WTC11 (cell line): Measurements from ENCODE around the gene TSPAN9. TPM values are rescaled to one million over a fixed set of nuclear protein-coding genes. Genes with fewer than 3 reads are reported as not detected.

ENCODE experiments used
- ATAC-seq: fragments of 200-7000 bp; cut with Tn5 transposase; 2 replicates; pipeline ENCODE4 v1.10.0; 2021; ENCODE audit warnings: mild to moderate bottlenecking, moderate library complexity
- CTCF ChIA-PET: fragments of 300-600 bp; sonication (Branson Sonifier 250); formaldehyde crosslinking; loops from one replicate; lab custom pipeline; 2021; ENCODE audit warnings: antibody characterized with exemption; lab: Charles Lee
- POLR2A ChIA-PET: fragments of 350-600 bp; sonication (Branson Sonifier 250); formaldehyde crosslinking; loops from one replicate; lab custom pipeline; 2021; ENCODE audit warnings: antibody characterized with exemption; lab: Charles Lee
- DNase-seq: peaks from one replicate; pipeline ENCODE4 v3.0.0; 2021; ENCODE audit warnings: low spot score
- H3K27ac Mint-ChIP-seq: 2 replicates; pipeline ENCODE4 v1.8.0; 2021; ENCODE audit warnings: mixed read lengths
- H3K27me3 Mint-ChIP-seq: 2 replicates; pipeline ENCODE4 v1.8.0; 2021; ENCODE audit warnings: low read depth, mild to moderate bottlenecking, moderate library complexity, mixed read lengths
- H3K36me3 Mint-ChIP-seq: 2 replicates; pipeline ENCODE4 v1.8.0; 2021; ENCODE audit warnings: mixed read lengths
- H3K4me1 Mint-ChIP-seq: 2 replicates; pipeline ENCODE4 v1.8.0; 2022; ENCODE audit warnings: mixed read lengths
- H3K4me3 Mint-ChIP-seq: 2 replicates; pipeline ENCODE4 v1.8.0; 2021; ENCODE audit warnings: mild to moderate bottlenecking, moderate library complexity, mixed read lengths
- H3K9me3 Mint-ChIP-seq: 2 replicates; pipeline ENCODE4 v1.8.0; 2021; ENCODE audit warnings: mixed read lengths
- AFF4 ChIP-seq: sonication (generic); formaldehyde crosslinking; IDR thresholded peaks from 2 replicates; pipeline ENCODE4 v1.8.1; 2023; ENCODE audit warnings: mild to moderate bottlenecking, missing genetic modification reagents, borderline replicate concordance
- AR ChIP-seq: fragments of 250-450 bp; sonication (Bioruptor Pico); IDR thresholded peaks from 2 replicates; pipeline ENCODE4 v1.9.0; 2021; ENCODE audit warnings: mild to moderate bottlenecking
- ATF1 ChIP-seq: sonication (generic); formaldehyde crosslinking; IDR thresholded peaks from 2 replicates; pipeline ENCODE4 v1.8.1; 2023; ENCODE audit warnings: mild to moderate bottlenecking, moderate library complexity, missing genetic modification reagents
- ATF3 ChIP-seq: sonication (generic); formaldehyde crosslinking; conservative IDR thresholded peaks from 2 replicates; pipeline ENCODE4 v1.8.1; 2022; ENCODE audit warnings: mild to moderate bottlenecking, missing genetic modification reagents
- E2F1 ChIP-seq: sonication (generic); formaldehyde crosslinking; IDR thresholded peaks from 2 replicates; pipeline ENCODE4 v1.8.0; 2022; ENCODE audit warnings: mild to moderate bottlenecking, missing genetic modification reagents
- E2F5 ChIP-seq: sonication (generic); formaldehyde crosslinking; IDR thresholded peaks from 2 replicates; pipeline ENCODE4 v1.8.1; 2022; ENCODE audit warnings: mild to moderate bottlenecking, moderate library complexity, missing genetic modification reagents
- ETV6 ChIP-seq: sonication (generic); formaldehyde crosslinking; IDR thresholded peaks from 2 replicates; pipeline ENCODE4 v1.8.1; 2022; ENCODE audit warnings: mild to moderate bottlenecking, missing genetic modification reagents
- FOXK1 ChIP-seq: sonication (generic); formaldehyde crosslinking; IDR thresholded peaks from 2 replicates; pipeline ENCODE4 v1.8.0; 2022; ENCODE audit warnings: mild to moderate bottlenecking, moderate library complexity, missing genetic modification reagents
- FOXP1 ChIP-seq: sonication (generic); formaldehyde crosslinking; IDR thresholded peaks from 2 replicates; pipeline ENCODE4 v1.8.0; 2022; ENCODE audit warnings: missing genetic modification reagents, mild to moderate bottlenecking, moderate library complexity, borderline replicate concordance
- IRF2 ChIP-seq: sonication (generic); formaldehyde crosslinking; IDR thresholded peaks from 2 replicates; pipeline ENCODE4 v1.8.0; 2022; ENCODE audit warnings: low read depth, missing genetic modification reagents, borderline replicate concordance
- KAT7 ChIP-seq: sonication (generic); formaldehyde crosslinking; IDR thresholded peaks from 2 replicates; pipeline ENCODE4 v1.8.1; 2023; ENCODE audit warnings: missing genetic modification reagents, mild to moderate bottlenecking, borderline replicate concordance
- MXD4 ChIP-seq: fragments of 250-450 bp; sonication (Bioruptor Pico); IDR thresholded peaks from 2 replicates; pipeline ENCODE4 v1.8.0; 2021; ENCODE audit warnings: mild to moderate bottlenecking, moderate library complexity, borderline replicate concordance
- NFATC4 ChIP-seq: fragments of 250-450 bp; sonication (Bioruptor Pico); IDR thresholded peaks from 2 replicates; pipeline ENCODE4 v1.9.0; 2021; ENCODE audit warnings: mild to moderate bottlenecking
- SMAD3 ChIP-seq: sonication (generic); formaldehyde crosslinking; IDR thresholded peaks from 2 replicates; pipeline ENCODE4 v1.8.0; 2022; ENCODE audit warnings: missing genetic modification reagents, mild to moderate bottlenecking, borderline replicate concordance
- USF1 ChIP-seq: sonication (generic); formaldehyde crosslinking; IDR thresholded peaks from 2 replicates; pipeline ENCODE4 v1.8.0; 2022; ENCODE audit warnings: mild to moderate bottlenecking, missing genetic modification reagents
- ZNF263 ChIP-seq: sonication (generic); formaldehyde crosslinking; IDR thresholded peaks from 2 replicates; pipeline ENCODE4 v1.8.1; 2022; ENCODE audit warnings: low read depth, mild to moderate bottlenecking, moderate library complexity, missing genetic modification reagents
- ZNF423 ChIP-seq: fragments of 250-450 bp; sonication (Bioruptor Pico); IDR thresholded peaks from 2 replicates; pipeline ENCODE4 v2.1.2; 2022; ENCODE audit warnings: mild to moderate bottlenecking, moderate library complexity
- total RNA-seq: library from RNA; stranded (reverse); gene quantifications from 3 replicates; pipeline ENCODE4 v1.2.3, GENCODE V29; 2021

TSPAN9 gene
- total RNA-seq, 1 experiment from 2014 or later = 27.6 TPM

- TF ChIP-seq IRF2 (CRISPR knock-in tag) (no peak), FOXK1 (CRISPR knock-in tag) (no peak)
- H3K9me3 Mint-ChIP-seq = no peaks in the 10 kb centered on the region
- ATAC-seq (no peak), DNase-seq (no peak)
- no peaks in the 10 kb centered on the region for H3K36me3 Mint-ChIP-seq
- no peaks in the 10 kb centered on the region for H3K4me1 Mint-ChIP-seq
- H3K4me3 Mint-ChIP-seq = no peak overlapping the region
- CTCF ChIA-PET = interaction anchor here (1.5 to 2.5 kb wide), 3 partner anchors 18 to 86 kb away, joined by 3 to 12 read pairs (median 5); no protein-coding TSS in a partner anchor
- H3K27me3 Mint-ChIP-seq = no peaks in the 10 kb centered on the region
- POLR2A ChIA-PET = no interaction called here
- no peak overlapping the region; the same call in 1 of the 2 replicates for H3K27ac Mint-ChIP-seq
Measured at GRCh38 chr12:3293446-3294161, 216.4 kb downstream of the TSPAN9 start.

GRCh38 chr12:3294481-3294911 is 217.3 kb downstream of the TSPAN9 start:
- CTCF ChIA-PET = interaction anchor here (0.6 to 1.5 kb wide), 3 partner anchors 19 to 238 kb away, joined by 3 to 5 read pairs (median 3); no protein-coding TSS in a partner anchor

GRCh38 chr12:3295225-3295624 is 218.0 kb downstream of the TSPAN9 start:
- no peaks in the 10 kb centered on the region for H3K9me3 Mint-ChIP-seq
- ATAC-seq = no peak
- no peak overlapping the region for H3K4me3 Mint-ChIP-seq
- CTCF ChIA-PET = interaction anchor here (0.6 to 1.5 kb wide), 6 partner anchors 19 to 237 kb away, joined by 3 to 5 read pairs (median 3); no protein-coding TSS in a partner anchor
- DNase-seq = no peak
- H3K4me1 Mint-ChIP-seq = peaks cover 6% of the 10 kb centered on the region
- no peaks in the 10 kb centered on the region; the same call in 1 of the 2 replicates for H3K27me3 Mint-ChIP-seq
- H3K27ac Mint-ChIP-seq = no peak overlapping the region
- TF ChIP-seq AR = no peak
- no peak for TF ChIP-seq E2F5 (CRISPR knock-in tag)
- no peak for TF ChIP-seq ZNF423
- no peak for TF ChIP-seq ETV6
- no peak for TF ChIP-seq USF1
- no peak for TF ChIP-seq ATF3 (CRISPR knock-in tag)
- TF ChIP-seq ZNF263 (CRISPR knock-in tag) = no peak
- no peak for TF ChIP-seq MXD4
- TF ChIP-seq E2F1 = no peak
- no peak for TF ChIP-seq ATF1
- TF ChIP-seq KAT7 (CRISPR knock-in tag) = no peak
- TF ChIP-seq SMAD3 (CRISPR knock-in tag) = no peak
- POLR2A ChIA-PET = no interaction called here
- H3K36me3 Mint-ChIP-seq = no peaks in the 10 kb centered on the region

More at GRCh38 chr12:3294481-3294911, 217.3 kb downstream of the TSPAN9 start:
- Mint-ChIP-seq H3K27ac (no peak overlapping the region), H3K36me3 (no peaks in the 10 kb centered on the region), H3K27me3 (no peaks in the 10 kb centered on the region; the same call in 1 of the 2 replicates), H3K4me3 (no peak overlapping the region), H3K9me3 (no peaks in the 10 kb centered on the region), H3K4me1 (no peaks in the 10 kb centered on the region)
- DNase-seq = no peak
- ATAC-seq = no peak
- no peak for TF ChIP-seq NFATC4 (CRISPR knock-in tag)
- no peak for TF ChIP-seq FOXP1 (CRISPR knock-in tag)
- no peak for TF ChIP-seq AFF4 (CRISPR knock-in tag)
- POLR2A ChIA-PET = no interaction called here
